Measurements from ENCODE around the gene CUBN.
"Not testable (repeated sequence)": the region's sequence is repeated elsewhere in the genome, so short reads cannot be mapped to it uniquely, and the experiment has no call there.

CUBN gene

DNA sequence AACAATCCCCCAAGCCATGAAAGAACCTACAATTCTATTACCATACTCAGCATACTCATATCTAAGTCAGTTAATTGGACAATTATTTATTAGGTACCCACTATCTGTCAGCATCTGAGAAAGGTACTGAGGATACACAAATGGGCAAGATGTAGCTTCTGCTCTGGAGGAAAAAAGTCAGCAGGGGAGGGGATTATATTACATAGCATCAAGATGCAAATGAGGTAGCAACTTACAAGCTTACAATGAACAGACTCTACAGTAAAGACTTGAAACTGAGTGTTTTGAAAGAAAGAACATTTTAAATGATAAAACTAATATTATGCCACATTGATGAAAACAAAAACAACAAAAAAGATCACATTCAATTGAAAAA is 10.8 kb upstream of the CUBN start:
- DNase-seq: no peak

- no peak for DNase-seq
Measured at GRCh38 chr10:17138460-17139042, 8.9 kb upstream of the CUBN start.

DNA sequence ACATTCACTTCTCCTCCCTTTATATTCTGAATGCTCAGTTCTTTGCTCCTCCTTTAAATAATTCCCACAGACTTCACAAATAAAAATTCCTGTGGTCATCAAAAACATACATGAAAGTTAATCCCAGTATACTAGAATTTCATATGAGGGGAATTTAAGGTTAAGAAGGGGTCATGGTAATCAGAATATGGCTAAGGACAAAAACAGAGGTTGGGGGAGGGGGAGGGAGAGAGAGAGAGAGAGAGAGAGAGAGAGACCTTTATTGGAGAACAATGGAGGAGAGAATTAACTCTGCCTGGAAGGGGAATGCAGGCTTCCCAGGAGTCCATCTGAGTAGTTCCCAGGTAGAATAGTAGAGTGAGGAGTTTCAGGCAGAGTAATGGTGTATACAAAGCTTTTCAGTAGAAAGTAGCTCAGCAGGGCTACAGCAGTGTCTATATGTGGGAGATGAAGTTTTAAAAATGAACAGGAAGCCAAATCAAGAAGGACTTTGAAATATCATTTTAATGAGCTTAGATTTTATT is 5.2 kb upstream of the CUBN start:
- no peak for DNase-seq

- no peak for DNase-seq
Measured at GRCh38 chr10:17134282-17134681, 4.7 kb upstream of the CUBN start.

GRCh38 chr10:17128261-17128660 is 1.4 kb downstream of the CUBN start:
- no peak for DNase-seq

DNA sequence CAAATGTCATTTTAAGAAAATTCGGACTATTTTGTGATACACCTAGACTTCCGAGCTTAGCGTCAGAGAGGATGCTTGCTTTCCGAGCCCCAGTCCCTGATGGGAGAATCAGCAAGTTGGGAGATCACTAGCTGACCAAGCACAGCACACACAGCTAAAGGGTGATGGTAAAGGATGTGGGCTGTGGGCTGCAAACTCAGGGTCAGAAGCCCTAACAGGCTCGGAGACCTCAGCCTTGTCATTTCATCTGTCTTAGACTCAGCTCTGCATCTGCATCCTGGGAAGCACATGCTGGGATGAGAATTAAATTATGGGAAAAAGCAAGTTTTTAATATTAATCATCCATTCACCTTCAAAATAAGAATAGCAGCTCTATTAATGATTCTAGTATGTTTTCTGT is 3.3 kb downstream of the CUBN start:
- no peak for DNase-seq

DNA sequence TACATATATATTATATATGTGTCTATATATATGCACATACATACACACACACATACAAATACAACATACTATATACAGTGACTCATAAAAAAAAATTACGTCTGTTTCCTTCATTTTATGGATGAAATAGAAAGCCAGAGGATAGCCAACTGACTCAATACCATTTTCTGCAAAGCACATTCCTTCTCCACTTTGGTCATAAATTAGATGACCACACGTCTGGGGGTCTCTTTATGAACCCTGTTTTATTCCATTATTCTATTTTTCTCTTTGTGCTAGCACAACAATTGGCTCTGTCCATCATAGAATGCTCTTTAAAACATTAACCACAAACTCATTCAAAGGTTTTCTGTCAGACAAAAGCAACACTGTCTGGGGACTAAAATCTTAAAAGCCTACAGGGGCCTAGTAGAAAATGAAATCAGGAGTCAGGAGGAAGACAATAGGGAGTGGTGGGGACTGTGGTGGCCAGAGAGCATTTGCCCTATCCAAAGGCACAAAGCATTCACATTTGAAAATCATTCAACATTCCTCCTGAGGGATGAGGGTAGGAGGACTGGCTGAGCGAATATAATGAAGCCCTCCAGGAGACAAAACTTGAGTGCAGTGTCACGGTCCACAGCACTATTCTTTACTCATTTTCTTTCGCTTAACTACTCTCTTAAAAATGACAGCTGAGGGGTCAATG is 4.3 kb downstream of the CUBN start:
- no peak for DNase-seq

- no peak for DNase-seq
Measured at GRCh38 chr10:17123961-17124360, 5.7 kb downstream of the CUBN start.

DNA sequence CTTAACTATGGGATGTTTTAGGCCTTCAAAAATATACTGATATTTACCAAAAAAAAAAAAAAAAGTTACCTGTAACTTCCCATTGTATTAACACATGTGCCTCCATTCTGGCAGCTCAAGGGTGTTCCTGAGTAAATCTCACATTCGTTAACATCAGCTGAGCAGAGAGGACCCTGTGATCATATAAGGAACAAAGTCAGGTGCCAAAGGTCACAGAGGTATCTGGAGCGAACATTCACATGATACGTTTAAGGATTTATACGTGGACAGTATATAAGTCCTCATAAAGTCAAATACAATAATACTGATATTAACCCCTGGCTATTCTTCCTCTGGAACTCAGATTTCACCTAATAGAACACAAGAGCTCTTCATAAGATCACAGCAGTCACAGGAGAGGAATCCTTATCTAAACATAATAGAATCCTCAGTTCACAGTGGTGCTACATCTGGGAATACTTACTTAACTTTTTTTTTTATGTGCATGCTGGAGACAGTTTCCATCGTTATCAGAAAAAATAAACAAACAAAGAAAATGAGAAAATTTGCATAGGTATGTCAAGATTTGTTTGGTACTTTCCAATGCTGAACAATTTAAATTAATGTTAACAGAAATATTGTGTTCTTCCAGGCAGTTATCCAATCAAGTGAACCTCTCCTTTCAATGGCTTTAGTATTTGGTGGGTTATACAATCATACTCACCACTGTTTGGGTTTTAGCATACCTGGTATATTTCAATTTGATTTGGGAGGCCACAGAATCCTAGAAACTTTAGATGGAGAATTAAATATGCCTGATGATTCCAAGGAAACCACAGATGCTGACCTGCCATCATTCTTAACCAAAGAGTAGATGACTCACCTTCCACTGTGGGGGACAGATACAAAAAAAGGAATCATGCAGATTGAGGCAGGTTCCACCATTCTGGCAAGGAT is 6.6 kb downstream of the CUBN start:
- no peak for DNase-seq

- no peak for DNase-seq
Measured at GRCh38 chr10:17122052-17122451, 7.6 kb downstream of the CUBN start.

- DNase-seq: no peak
Measured at GRCh38 chr10:17120694-17121093, 8.9 kb downstream of the CUBN start.

DNA sequence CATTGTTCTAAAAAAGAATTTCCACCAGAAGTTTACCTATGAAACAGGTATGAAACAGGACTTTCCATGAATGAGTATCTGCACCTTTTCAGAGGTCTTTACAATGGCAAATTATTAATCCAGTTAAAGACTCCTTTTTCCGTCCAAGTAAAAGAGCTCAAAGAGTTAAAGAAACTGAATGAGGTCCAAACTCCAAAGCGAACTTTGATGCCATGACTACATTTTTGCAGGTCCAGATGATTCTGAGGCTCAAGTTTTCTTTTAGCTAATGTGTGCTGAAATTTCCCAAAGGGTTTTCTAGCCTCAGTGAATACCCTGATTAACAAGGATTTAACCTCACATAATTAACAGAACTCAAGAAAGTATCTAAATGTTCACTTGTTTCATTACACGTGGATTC is 9.8 kb downstream of the CUBN start:
- DNase-seq: no peak

DNA sequence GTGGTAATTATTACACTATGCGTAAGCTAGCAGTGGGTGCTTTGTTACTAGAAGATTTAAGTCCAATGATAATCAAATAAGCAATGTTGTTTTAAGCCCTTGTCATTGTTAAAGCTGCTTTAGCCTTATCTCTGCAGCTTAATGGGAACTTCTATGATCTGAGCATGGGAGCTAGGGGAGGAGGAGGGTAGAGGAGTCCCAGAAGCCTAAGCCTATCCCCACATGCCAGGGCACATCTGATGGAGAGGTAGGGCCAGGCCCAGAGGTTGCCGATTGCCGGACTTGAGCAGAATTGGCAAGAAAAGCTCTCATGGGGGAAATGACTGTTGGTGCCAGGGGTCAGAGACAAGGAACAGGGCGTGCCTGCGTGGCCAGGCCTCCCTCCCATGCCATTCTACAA is 13.4 kb downstream of the CUBN start:
- DNase-seq: no peak

GRCh38 chr10:17115683-17116082 is 13.9 kb downstream of the CUBN start:
- no peak for DNase-seq

DNA sequence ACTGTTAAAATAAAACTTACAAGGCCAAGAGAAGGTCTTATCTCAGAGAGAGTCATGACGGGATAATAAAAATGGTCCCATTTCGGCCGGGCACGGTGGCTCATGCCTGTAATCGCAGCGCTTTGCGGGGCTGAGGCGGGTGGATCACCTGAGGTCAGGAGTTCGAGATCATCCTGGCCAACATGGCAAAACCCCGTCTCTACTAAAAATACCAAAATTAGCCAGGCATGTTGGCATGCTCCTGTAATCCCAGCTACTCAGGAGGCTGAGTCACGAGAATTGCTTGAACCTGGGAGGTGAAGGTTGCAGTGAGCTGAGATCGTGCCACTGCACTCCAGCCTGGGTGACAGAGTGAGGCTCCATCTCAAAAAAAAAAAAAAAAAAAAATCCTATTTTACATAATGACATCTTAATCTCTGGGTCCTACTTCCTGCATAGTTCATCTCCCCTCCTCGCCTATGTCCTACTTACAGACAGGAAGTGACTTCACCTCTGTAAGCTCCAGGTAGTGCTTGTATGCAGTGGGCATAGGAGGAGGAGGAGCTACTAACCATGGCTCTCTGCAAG is 14.7 kb downstream of the CUBN start:
- DNase-seq: not testable (repeated sequence)

GRCh38 chr10:17113889-17114540 is 15.6 kb downstream of the CUBN start:
- DNase-seq: no peak

DNA sequence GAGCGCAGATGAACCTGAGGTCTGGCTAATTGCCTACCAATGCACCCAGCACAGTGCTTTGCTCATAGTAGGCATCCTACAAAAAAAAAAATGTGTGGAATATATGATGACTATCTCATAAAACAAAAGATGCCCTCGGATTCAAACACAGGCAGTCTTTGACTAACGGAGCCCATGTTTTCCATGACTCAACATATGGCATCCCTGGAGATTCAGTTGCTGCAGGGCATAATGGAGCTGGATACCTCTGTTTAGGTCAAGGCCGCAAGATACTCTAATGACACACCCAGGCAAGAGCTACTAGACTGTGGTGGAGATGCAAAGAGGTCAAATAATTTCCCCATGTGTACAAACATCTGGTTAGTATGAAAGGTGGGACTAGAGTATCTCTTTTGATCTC is 16.3 kb downstream of the CUBN start:
- no peak for DNase-seq

DNA sequence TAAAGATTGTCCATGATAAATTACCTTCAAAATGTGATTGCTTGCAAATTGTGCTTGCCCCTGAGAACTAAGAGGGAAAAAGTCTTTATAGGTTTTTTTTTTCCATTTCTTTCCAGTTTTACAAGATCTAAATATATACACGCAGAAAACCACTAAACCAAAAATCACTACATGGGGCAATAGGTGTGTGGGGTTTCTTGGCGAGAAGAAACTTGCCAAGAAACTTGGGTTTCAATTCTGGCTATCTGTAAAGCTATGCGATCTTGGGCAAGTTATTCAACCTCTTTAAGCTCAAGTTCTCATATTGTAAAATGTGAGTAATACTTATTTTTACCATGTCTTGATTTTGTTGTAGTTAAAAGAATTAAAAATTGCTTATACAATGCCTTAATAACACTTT is 17.0 kb downstream of the CUBN start:
- no peak for DNase-seq

GRCh38 chr10:17109475-17110207 is 20.0 kb downstream of the CUBN start:
- DNase-seq: no peak

GRCh38 chr10:17109046-17109445 is 20.6 kb downstream of the CUBN start:
- no peak for DNase-seq

GRCh38 chr10:17106991-17107390 is 22.6 kb downstream of the CUBN start:
- DNase-seq: no peak

- DNase-seq: no peak
Measured at GRCh38 chr10:17101910-17102266, 27.7 kb downstream of the CUBN start.
